ENCODE results near the gene XRRA1.

XRRA1 gene

DNA sequence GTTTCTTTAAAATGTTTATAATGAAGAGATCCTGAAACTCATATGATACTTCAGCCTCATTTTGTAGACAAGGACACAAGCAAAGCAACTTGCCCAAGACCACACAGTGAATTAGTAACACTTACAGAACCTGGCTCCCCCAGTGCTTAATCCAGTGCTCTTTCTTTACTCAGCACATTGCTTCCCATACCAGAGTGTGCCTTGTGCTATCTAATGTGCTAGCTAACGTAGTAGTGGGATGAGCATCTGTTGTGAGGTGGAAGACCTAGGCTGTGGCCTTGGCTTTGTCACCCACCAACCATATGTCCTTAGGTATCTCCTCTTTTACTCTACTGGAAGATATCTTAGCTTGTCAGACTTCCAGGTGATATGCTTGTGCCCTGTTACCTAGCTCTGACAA is 5.3 kb upstream of the XRRA1 start (continued):
- TF ChIP-seq, protein P1, sequence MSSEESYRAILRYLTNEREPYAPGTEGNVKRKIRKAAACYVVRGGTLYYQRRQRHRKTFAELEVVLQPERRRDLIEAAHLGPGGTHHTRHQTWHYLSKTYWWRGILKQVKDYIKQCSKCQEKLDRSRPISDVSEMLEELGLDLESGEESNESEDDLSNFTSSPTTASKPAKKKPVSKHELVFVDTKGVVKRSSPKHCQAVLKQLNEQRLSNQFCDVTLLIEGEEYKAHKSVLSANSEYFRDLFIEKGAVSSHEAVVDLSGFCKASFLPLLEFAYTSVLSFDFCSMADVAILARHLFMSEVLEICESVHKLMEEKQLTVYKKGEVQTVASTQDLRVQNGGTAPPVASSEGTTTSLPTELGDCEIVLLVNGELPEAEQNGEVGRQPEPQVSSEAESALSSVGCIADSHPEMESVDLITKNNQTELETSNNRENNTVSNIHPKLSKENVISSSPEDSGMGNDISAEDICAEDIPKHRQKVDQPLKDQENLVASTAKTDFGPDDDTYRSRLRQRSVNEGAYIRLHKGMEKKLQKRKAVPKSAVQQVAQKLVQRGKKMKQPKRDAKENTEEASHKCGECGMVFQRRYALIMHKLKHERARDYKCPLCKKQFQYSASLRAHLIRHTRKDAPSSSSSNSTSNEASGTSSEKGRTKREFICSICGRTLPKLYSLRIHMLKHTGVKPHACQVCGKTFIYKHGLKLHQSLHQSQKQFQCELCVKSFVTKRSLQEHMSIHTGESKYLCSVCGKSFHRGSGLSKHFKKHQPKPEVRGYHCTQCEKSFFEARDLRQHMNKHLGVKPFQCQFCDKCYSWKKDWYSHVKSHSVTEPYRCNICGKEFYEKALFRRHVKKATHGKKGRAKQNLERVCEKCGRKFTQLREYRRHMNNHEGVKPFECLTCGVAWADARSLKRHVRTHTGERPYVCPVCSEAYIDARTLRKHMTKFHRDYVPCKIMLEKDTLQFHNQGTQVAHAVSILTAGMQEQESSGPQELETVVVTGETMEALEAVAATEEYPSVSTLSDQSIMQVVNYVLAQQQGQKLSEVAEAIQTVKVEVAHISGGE (tag by site-specific recombination; conservative IDR thresholded peaks at IDR 0.05; ENCODE audit: low read depth): no peak

DNA sequence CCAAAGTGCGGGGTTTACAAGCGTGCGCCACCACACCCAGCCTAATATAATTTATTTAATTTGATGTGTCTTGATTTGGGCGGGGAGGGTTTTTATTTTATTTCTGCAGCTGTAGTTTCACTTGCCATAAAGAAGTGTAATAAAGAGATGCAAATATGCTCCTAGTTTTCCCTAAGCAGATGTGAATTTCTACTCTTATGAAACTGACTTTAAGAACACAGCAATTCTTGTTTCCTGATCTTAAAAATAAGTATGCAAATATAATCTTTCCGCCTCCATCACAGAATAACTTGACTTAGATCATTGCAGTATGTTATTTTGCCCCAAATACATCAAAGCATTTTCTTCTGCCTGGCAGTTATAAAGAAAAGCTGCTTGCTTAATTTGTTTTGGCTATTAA is 4.6 kb upstream of the XRRA1 start:
- peaks cover 4 to 25% of the 10 kb centered on the region in 2 experiments; a peak in 2 of 3 replicates for H3K36me3 ChIP-seq (ENCODE audit: control insufficient read depth in 2 of 2, insufficient read depth in 1 of 2, low read length in 2 of 2)

DNA sequence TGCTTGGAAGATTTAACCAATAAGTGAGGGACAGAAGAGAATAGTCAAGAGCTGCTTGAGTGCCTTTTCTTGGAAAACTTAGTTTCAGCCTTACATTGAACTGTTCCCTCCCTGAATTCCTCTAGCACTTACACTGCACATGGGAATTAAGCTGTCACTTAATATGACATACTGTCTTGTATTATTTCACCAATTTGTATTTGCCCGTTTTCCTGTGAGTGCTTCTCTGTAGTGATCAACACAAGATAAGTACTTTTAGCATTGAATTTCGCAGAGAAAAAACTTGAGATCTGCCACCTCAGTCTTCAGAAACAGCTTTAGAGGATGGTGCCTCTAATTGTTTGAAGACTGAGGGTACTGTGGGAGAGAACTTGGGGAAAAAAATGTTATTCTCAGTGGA is 3.9 kb upstream of the XRRA1 start:
- H3K4me1 ChIP-seq (ENCODE audit: control insufficient read depth, insufficient read depth, low read length): no peaks in the 10 kb centered on the region
- H3K4me3 ChIP-seq (ENCODE audit: low read depth, low read length): no peak overlapping the region
- TF ChIP-seq ZBTB48 (tag by site-specific recombination; IDR thresholded peaks at IDR 0.05) (no peak), GLIS2 (tag by site-specific recombination; IDR thresholded peaks at IDR 0.05) (no peak), ZNF585B (tag by site-specific recombination; IDR thresholded peaks at IDR 0.05) (no peak), ZNF221 (tag by site-specific recombination; IDR thresholded peaks at IDR 0.05; ENCODE audit: borderline replicate concordance) (no peak), ZNF660 (tag by site-specific recombination; IDR thresholded peaks at IDR 0.05) (no peak)
- TF ChIP-seq, protein P2, sequence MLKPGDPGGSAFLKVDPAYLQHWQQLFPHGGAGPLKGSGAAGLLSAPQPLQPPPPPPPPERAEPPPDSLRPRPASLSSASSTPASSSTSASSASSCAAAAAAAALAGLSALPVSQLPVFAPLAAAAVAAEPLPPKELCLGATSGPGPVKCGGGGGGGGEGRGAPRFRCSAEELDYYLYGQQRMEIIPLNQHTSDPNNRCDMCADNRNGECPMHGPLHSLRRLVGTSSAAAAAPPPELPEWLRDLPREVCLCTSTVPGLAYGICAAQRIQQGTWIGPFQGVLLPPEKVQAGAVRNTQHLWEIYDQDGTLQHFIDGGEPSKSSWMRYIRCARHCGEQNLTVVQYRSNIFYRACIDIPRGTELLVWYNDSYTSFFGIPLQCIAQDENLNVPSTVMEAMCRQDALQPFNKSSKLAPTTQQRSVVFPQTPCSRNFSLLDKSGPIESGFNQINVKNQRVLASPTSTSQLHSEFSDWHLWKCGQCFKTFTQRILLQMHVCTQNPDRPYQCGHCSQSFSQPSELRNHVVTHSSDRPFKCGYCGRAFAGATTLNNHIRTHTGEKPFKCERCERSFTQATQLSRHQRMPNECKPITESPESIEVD (tag by site-specific recombination; IDR thresholded peaks at IDR 0.05): peak; percentile 73
- ChIA-PET POLR2A (interaction anchor here (0.6 kb wide), 1 partner anchor 1346 kb away, joined by 3 read pairs; no protein-coding TSS in a partner anchor), CTCF (interaction anchor here (1.1 to 1.8 kb wide), 3 partner anchors 23 to 296 kb away, joined by 3 to 6 read pairs (median 4); no protein-coding TSS in a partner anchor)
- H3K36me3 ChIP-seq (ENCODE audit: control insufficient read depth in 2 of 2, insufficient read depth in 1 of 2, low read length in 2 of 2): peaks cover 4 to 25% of the 10 kb centered on the region in 2 experiments; a peak in 2 of 3 replicates
- no peaks in the 10 kb centered on the region for H3K9me3 ChIP-seq (ENCODE audit: control insufficient read depth, insufficient read depth, low read depth, low read length)
- no peak overlapping the region for H3K27ac ChIP-seq (ENCODE audit: extremely low read depth, low read depth, low read length)

More for the DNA sequence above, 4.6 kb upstream of the XRRA1 start:
- ChIA-PET POLR2A (no interaction called here), CTCF (interaction anchor here (1.1 to 1.8 kb wide), 4 partner anchors 24 to 295 kb away, joined by 3 to 6 read pairs (median 4); no protein-coding TSS in a partner anchor)
- H3K27ac ChIP-seq (ENCODE audit: extremely low read depth, low read depth, low read length): no peak overlapping the region
- no peak for TF ChIP-seq MEIS1 (CRISPR knock-in tag; IDR thresholded peaks at IDR 0.05; ENCODE audit: borderline replicate concordance)
- no peak for TF ChIP-seq ZNF610 (tag by site-specific recombination; IDR thresholded peaks at IDR 0.05; ENCODE audit: borderline replicate concordance)
- no peak for TF ChIP-seq ZNF37A (tag by site-specific recombination; IDR thresholded peaks at IDR 0.05)
- TF ChIP-seq ZNF571 (tag by site-specific recombination; IDR thresholded peaks at IDR 0.05): no peak
- no peak for TF ChIP-seq ZNF140 (tag by site-specific recombination; IDR thresholded peaks at IDR 0.05)
- TF ChIP-seq, protein P3, sequence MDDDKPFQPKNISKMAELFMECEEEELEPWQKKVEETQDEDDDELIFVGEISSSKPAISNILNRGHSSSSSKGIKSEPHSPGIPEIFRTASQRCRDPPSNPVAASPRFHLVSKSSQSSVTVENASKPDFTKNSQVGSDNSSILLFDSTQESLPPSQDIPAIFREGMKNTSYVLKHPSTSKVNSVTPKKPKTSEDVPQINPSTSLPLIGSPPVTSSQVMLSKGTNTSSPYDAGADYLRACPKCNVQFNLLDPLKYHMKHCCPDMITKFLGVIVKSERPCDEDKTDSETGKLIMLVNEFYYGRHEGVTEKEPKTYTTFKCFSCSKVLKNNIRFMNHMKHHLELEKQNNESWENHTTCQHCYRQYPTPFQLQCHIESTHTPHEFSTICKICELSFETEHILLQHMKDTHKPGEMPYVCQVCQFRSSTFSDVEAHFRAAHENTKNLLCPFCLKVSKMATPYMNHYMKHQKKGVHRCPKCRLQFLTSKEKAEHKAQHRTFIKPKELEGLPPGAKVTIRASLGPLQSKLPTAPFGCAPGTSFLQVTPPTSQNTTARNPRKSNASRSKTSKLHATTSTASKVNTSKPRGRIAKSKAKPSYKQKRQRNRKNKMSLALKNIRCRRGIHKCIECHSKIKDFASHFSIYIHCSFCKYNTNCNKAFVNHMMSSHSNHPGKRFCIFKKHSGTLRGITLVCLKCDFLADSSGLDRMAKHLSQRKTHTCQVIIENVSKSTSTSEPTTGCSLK (tag by site-specific recombination; IDR thresholded peaks at IDR 0.05): no peak
- TF ChIP-seq, protein P4, sequence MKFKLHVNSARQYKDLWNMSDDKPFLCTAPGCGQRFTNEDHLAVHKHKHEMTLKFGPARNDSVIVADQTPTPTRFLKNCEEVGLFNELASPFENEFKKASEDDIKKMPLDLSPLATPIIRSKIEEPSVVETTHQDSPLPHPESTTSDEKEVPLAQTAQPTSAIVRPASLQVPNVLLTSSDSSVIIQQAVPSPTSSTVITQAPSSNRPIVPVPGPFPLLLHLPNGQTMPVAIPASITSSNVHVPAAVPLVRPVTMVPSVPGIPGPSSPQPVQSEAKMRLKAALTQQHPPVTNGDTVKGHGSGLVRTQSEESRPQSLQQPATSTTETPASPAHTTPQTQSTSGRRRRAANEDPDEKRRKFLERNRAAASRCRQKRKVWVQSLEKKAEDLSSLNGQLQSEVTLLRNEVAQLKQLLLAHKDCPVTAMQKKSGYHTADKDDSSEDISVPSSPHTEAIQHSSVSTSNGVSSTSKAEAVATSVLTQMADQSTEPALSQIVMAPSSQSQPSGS (tag by site-specific recombination; IDR thresholded peaks at IDR 0.05; ENCODE audit: low read depth): no peak
- TF ChIP-seq ZNF175 (tag by site-specific recombination; IDR thresholded peaks at IDR 0.05): no peak
- TF ChIP-seq ZNF654 (tag by site-specific recombination; IDR thresholded peaks at IDR 0.05; ENCODE audit: low read depth): no peak
- no peaks in the 10 kb centered on the region for H3K4me1 ChIP-seq (ENCODE audit: control insufficient read depth, insufficient read depth, low read length)
- H3K9me3 ChIP-seq (ENCODE audit: control insufficient read depth, insufficient read depth, low read depth, low read length): no peaks in the 10 kb centered on the region
- H3K4me3 ChIP-seq (ENCODE audit: low read depth, low read length): no peak overlapping the region

All from HEK293 (cell line).